ENCODE data around the gene GSTM5. TPM values are rescaled to one million over a fixed set of nuclear protein-coding genes. Genes with fewer than 3 reads are reported as not detected.

The GSTM5 gene
- total and polyA plus RNA-seq, 2 of the 13 experiments (the other 11 are each of a cell fraction or from before 2014, with no cell fraction given) = not detected

DNA sequence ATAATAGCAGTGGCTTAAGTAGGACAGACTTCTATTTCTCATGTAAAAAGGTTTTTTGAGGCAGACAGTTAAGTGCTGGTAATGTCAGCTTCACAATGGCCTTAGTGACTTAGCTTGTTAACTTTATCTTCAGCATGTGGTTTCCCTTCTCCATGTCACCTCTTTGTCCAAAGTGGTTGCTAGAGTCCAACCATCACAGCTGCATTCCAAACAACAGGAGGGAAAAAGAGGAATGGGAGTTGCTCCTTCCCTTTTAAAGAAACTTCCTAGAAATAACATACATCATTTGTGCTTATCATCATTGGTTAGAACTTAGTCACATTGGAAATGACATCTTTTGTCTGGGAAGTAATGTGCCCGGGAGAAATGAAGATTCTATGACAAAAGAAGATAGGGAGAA lies 9.9 kb downstream of the GSTM5 start (continued):
- TF ChIP-seq, protein P1, sequence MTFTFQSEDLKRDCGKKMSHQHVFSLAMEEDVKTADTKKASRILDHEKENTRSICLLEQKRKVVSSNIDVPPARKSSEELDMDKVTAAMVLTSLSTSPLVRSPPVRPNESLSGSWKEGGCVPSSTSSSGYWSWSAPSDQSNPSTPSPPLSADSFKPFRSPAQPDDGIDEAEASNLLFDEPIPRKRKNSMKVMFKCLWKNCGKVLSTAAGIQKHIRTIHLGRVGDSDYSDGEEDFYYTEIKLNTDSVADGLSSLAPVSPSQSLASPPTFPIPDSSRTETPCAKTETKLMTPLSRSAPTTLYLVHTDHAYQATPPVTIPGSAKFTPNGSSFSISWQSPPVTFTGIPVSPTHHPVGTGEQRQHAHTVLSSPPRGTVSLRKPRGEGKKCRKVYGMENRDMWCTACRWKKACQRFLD (CRISPR knock-in tag; IDR thresholded peaks at IDR 0.05; ENCODE audit: borderline replicate concordance) = no peak
- no peak for TF ChIP-seq ZNF784 (CRISPR knock-in tag; IDR thresholded peaks at IDR 0.05; ENCODE audit: borderline replicate concordance)
- no peak for TF ChIP-seq ZNF577 (CRISPR knock-in tag; IDR thresholded peaks at IDR 0.05; ENCODE audit: borderline replicate concordance, low read depth)
- TF ChIP-seq ZNF772 (CRISPR knock-in tag; IDR thresholded peaks at IDR 0.05) = no peak
- TF ChIP-seq ZXDC (CRISPR knock-in tag; IDR thresholded peaks at IDR 0.05) = no peak
- TF ChIP-seq, protein P2, sequence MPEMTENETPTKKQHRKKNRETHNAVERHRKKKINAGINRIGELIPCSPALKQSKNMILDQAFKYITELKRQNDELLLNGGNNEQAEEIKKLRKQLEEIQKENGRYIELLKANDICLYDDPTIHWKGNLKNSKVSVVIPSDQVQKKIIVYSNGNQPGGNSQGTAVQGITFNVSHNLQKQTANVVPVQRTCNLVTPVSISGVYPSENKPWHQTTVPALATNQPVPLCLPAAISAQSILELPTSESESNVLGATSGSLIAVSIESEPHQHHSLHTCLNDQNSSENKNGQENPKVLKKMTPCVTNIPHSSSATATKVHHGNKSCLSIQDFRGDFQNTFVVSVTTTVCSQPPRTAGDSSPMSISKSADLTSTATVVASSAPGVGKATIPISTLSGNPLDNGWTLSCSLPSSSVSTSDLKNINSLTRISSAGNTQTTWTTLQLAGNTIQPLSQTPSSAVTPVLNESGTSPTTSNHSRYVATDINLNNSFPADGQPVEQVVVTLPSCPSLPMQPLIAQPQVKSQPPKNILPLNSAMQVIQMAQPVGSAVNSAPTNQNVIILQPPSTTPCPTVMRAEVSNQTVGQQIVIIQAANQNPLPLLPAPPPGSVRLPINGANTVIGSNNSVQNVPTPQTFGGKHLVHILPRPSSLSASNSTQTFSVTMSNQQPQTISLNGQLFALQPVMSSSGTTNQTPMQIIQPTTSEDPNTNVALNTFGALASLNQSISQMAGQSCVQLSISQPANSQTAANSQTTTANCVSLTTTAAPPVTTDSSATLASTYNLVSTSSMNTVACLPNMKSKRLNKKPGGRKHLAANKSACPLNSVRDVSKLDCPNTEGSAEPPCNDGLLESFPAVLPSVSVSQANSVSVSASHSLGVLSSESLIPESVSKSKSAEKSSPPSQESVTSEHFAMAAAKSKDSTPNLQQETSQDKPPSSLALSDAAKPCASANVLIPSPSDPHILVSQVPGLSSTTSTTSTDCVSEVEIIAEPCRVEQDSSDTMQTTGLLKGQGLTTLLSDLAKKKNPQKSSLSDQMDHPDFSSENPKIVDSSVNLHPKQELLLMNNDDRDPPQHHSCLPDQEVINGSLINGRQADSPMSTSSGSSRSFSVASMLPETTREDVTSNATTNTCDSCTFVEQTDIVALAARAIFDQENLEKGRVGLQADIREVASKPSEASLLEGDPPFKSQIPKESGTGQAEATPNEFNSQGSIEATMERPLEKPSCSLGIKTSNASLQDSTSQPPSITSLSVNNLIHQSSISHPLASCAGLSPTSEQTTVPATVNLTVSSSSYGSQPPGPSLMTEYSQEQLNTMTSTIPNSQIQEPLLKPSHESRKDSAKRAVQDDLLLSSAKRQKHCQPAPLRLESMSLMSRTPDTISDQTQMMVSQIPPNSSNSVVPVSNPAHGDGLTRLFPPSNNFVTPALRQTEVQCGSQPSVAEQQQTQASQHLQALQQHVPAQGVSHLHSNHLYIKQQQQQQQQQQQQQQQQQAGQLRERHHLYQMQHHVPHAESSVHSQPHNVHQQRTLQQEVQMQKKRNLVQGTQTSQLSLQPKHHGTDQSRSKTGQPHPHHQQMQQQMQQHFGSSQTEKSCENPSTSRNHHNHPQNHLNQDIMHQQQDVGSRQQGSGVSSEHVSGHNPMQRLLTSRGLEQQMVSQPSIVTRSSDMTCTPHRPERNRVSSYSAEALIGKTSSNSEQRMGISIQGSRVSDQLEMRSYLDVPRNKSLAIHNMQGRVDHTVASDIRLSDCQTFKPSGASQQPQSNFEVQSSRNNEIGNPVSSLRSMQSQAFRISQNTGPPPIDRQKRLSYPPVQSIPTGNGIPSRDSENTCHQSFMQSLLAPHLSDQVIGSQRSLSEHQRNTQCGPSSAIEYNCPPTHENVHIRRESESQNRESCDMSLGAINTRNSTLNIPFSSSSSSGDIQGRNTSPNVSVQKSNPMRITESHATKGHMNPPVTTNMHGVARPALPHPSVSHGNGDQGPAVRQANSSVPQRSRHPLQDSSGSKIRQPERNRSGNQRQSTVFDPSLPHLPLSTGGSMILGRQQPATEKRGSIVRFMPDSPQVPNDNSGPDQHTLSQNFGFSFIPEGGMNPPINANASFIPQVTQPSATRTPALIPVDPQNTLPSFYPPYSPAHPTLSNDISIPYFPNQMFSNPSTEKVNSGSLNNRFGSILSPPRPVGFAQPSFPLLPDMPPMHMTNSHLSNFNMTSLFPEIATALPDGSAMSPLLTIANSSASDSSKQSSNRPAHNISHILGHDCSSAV (CRISPR knock-in tag; IDR thresholded peaks at IDR 0.05; ENCODE audit: borderline replicate concordance) = no peak
- no peak for TF ChIP-seq CBFB (CRISPR knock-in tag; IDR thresholded peaks at IDR 0.05)

Data from HepG2 (cell line).